Activated CD4-positive, alpha-beta T cell treated with anti-CD3 and anti-CD28 coated beads, Interleukin-2, amount 50 U/mL, for 16 hours (primary cell): ENCODE data around the gene BTNL8.

Source experiments
- DNase-seq: peaks from one replicate; pipeline ENCODE4 v3.0.0-alpha.2; 2020

BTNL8 gene, protein sequence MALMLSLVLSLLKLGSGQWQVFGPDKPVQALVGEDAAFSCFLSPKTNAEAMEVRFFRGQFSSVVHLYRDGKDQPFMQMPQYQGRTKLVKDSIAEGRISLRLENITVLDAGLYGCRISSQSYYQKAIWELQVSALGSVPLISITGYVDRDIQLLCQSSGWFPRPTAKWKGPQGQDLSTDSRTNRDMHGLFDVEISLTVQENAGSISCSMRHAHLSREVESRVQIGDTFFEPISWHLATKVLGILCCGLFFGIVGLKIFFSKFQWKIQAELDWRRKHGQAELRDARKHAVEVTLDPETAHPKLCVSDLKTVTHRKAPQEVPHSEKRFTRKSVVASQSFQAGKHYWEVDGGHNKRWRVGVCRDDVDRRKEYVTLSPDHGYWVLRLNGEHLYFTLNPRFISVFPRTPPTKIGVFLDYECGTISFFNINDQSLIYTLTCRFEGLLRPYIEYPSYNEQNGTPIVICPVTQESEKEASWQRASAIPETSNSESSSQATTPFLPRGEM

DNA sequence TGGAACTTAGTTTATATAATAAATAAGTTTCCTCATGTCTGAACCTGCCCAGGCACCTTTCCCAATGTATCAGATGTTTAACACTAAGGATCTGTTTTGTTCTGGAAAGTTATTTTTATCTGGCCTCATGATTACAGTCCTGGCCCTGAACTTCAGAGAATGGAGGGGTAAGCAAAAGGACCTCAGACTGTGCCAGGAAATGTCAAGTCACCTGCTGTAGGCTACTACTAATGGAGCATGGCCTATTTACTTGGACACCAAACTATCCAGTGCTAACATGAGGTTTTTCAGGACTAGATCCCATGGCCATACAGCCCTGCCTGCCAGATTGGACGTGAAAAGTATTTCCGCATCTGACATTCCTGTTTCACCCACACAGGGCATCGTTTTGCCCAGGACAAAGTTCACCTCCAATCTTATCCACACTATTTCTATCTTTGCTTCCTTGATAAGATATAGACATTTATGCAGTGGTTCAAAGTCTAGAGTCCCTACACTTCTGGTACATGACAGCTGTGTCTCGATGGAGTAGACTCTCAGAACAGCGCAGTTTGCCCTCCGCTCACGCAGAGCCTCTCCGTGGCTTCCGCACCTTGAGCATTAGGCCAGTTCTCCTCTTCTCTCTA lies at the start of gene BTNL8:
Gene BTNL8, plus strand, starts transcription at position 539 of the 626 bp plus-strand sequence. CDS start 152 bp downstream, outside the sequence.
- no peak for DNase-seq

DNA sequence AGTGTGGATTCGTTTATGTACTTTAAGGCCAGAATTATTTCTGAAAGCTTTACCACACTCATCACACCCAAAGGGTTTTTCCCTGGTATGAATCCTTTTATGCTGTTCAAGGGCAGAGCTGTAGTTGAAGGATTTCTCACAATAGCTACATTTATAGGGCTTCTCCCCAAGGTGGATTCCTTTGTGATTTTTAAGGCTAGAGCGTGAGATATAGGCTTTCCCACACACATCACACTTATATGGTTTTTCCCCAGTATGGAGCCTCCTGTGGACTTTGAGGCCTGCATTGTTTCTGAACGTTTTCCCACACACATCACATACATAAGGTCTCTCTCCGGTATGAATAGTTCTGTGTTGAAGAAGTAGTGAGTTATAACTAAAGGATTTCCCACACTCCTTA lies 49.1 kb upstream of the BTNL8 start:
- DNase-seq: no peak

DNA sequence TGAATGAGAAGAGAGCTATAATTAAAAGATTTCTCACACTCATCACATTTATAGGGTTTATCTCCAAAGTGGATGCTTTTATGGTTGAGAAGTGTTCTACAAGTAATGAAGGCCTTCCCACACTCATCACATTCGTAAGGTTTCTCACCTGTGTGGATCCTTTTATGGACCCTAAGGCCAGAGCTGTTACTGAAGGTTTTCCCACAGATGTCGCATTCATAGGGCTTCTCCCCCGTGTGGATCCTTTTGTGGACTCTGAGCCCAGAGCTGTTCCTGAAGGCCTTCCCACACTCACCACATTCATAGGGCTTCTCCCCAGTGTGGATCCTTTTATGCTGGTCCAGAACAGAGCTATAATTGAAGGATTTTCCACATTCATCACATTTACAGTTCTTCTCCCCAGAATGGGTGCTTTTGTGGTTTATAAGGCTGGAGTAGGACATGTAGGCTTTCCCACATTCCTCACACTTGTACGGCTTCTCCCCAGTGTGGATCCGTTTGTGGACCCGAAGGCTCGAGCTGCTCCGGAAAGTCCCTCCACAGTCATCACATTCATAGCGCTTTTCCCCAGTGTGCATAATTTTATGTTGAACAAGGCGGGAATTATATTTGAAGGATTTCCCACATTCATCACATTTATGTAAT lies 48.4 kb upstream of the BTNL8 start:
- DNase-seq: no peak

DNA sequence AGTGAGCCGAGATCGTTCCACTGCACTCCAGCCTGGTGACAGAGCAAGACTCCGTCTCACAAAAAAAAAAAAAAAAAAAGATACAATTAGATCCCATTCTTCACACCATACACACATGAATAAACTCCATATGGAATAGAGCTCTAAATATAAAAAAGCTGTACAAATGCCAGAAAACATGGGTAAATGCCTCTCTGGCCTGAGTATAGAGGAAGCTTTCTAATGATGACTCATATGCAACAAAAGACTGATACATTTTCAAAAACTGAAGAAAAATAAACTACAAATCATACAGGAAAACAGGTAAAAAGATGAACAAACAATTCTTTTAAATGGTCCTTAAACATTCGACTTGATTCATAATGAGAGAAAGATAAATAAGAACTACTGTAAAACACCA lies 46.5 kb upstream of the BTNL8 start:
- no peak for DNase-seq

DNA sequence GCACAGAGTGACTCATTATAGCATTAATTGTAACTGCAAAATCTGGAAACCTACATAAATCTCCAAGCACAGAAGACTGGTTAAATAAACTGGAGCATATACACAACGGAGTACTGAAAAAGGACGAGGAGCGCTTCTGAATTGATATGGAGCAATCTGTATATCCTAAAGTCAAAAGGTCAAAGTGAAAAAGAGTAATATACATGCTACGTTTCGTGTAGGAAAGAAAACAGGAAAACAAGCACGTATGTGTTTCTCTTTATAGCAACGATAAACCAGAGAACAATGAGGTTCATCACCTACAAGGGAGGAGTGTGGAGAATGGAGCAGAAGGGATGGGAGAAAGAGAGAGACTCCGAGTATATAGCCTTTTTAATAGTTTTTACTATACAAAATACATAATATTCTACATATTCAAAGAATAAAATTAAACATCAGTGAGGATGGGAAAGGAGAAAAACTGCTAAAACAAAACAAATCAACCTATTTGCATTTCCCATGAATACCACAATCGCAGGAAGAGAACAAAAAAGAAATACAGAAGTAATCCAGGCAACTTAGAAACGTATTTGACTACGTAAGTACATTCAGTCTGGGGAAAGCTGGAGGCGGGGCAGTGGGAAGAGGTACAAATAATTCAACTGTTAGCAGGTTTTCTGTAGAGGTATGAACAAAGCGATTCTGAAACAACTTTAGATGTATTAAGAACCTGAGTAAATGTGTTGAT lies 45.7 kb upstream of the BTNL8 start:
- DNase-seq: no peak

DNA sequence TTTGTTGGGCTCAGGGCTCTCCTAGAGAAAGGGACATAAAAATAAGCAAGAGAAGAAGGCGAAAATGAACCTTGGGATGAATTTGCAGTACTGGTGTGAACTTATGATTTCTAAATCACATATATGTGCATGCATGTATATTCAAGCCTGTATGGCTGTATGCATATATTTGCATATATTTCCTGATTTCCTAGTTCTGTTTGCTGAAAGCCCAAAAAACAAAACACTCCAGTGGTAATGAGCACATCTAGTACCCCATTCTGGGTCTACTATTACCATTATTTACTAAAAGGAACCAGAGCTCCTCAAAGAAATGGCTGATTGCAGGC lies 45.1 kb upstream of the BTNL8 start:
- no peak for DNase-seq

DNA sequence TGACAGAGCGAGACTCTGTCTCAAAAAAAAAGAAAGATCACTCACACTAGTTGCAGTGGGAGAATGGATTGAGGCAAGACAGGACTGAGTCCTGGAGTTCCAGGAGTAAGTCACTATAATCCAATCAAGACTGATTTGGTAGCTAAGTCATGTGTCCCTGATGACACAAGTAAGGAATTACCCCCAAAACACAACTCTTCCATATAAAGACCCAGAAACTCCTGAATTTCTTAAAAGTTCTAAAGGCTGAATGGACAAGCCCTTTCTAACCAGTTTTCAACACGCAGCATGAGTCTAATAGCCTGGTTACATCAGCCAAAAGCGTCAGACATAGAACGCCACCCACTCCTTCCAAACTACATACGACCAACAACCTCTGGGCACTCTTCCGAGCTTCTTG lies 40.4 kb upstream of the BTNL8 start:
- DNase-seq: no peak

DNA sequence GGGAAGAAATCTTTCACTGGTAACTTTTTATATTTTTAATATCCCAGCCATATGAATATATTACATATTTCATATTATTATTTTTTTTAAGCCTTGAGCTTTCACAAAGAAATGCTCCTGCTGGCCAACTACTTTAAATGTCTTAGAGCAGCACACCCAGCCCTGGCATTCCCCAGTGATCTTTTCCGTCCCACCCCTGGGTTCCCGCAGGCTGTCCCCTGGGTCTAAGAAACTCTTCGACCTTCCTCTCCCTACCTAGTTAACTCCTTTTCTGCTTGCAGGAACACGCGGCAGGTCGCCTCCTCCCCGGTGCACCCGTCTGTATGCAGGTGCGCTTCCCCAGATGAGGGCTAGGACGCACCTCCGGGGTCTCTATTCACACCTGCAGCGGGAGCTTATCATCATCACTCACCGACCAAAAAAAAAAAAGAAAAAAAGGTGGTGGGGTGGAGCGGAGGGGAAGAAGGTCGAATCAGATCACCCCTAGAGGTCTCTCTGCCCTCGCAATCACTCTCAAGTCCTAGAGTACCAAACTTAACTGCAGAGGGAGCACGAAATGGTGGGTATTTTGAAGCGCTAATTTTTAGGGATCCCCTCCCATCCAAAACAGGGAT lies 38.6 kb upstream of the BTNL8 start:
- peak; percentile 63 for DNase-seq

DNA sequence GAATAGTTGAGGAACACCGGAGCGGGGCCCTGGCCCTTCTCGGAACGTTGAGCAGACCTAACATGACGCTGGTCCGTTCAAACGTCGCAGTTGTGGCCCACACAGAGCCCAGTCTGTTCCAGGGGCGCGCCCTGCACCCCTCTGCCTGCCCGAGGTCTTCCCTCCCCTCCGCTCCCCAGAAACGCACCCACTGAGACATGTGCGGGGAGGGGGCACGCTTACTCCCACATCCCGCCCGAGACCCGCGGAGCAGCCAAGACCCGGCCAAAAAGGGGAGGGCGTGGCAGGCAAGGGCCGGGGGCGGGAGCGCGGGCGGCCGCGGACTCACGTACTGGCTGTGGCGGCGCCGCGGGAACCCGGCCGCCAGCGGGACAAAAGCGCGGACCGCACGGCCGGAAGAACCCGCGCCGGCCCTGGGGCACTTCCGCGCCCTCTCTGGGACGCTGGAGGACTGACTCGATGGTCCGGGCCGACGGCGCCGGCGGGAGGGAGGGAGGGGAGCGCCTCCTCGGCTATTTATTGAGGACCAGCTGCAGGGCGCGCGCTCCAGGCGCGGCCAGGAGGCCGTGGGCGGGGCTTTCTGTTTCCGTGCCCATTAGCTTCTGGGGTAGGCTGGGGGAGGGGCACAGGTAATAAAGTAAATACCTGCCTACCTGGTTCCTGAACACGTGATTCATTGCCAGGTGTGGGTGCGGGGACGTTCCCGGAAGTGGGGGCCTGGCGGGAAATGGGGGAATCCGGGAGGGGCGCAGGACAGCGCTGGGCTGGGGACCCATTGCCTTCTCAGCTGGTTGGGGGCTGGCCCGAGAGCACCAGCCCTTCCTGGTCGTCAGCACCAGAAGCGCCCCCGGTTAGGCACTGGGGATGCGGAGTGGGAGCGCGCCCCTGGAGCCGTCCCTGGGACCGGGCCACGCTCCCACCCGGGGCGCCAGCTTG lies 37.8 kb upstream of the BTNL8 start, which contains the start of gene ZFP62:
Gene ZFP62, minus strand, starts transcription at position 390 of the 936 bp plus-strand sequence. Its CDS starts 57 bp downstream, at position 333.
- DNase-seq: peak; percentile 90

DNA sequence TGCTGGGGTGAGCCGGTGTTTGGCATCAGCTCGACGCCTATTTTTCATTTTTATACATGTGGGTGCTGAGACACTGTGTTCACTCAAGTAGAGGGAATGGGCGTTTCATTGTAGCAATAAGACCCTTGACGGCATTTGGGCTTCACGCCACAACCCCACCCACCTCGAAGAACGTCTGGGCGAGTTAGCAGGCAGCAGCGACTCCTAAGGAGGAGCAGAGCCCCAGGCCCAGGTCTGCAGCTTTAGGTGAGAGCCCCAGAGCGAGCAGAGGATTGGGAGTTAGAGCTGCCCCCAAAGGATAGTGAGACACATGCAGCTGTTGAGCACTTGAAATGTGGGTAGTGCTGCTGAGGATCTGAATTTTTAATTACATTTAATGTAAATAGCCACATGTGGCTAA lies 36.3 kb upstream of the BTNL8 start:
- no peak for DNase-seq

DNA sequence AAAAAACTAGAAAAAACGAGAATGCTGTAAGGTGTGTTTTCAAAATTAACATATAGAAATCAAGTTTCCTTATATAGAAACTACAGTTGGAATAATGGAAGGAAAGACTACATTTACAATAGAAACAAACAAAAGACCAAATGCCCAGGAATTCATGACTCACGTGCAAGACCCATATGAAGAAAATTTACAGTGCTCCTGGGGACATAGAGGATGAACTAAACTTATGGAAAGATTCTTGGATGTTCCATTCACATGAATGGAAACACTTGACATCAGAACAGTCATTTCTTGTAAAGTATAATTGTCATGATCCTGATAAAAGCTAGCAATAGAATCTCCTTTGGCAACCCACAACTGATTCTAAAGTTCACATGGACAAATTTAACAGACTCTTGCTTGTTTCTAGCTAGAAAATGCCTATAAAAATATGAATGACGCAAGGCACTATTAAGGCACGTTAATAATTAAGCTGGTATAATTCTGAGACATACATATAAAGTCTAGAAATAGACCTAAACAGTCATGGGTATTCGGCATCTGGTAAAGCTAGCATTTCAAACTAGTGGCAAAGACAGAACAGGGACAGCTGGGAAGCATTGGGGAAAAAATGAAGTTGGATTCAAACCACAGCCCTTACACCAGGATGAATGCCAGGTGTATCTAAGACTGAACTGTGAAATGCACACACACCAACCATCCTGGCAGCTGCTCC lies 32.8 kb upstream of the BTNL8 start:
- no peak for DNase-seq

DNA sequence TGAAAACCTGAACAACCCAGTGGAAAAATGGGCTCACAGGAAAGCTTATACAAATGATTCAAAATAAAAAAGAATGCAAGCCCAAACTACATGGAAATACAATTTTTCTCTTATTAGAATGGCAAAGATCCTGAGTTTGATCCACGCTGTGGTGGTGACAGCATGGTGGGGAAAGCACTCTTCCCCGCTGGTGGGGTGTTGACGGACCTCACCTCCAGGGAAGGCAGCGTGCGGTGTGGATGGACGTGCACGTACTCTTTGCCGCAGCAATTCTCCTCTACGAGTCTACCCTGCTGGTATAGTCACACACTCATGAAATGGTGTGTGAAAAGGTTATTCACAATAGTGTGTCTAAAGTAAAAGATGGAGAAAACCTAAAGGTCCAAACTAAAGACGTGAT lies 32.0 kb upstream of the BTNL8 start:
- DNase-seq: no peak

DNA sequence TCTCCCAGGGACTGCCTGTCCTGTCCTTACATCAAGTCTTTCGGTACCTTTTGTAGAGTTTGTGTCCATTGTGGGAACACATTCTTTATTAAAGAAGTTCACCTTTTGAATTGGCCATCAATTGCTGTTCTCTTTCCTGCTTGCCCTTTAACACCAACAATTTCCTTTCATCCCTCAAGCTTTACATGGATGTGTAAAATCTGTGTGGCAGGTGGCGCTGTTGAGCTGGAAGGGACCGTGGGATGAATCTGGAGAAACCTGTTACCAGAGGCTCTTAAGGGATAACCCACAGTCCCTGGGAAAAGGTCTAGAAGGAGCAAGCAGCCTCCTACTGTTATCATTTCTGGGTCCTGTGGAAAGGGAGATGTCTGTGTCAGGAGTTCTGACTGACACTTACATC lies 30.0 kb upstream of the BTNL8 start:
- peak; percentile 65 for DNase-seq

DNA sequence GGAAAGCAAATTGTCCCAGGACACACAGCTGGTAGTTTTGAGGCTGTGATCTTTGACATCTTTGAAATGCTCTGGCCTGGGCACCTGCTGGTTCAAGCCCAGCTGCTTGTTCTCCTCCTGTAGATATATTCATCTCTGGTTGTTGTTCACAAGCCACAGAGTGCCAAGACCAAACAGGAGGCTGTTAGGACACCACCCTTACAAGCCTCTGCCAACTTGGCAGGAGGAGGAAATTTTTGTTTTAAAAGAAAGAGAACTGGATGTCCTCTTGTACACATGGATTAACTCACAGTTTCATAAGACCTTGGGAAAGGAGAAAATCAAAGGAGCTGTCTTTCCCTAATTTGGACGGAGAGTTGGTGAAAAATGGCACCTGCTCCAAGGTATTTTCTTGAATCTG lies 29.4 kb upstream of the BTNL8 start:
- no peak for DNase-seq

DNA sequence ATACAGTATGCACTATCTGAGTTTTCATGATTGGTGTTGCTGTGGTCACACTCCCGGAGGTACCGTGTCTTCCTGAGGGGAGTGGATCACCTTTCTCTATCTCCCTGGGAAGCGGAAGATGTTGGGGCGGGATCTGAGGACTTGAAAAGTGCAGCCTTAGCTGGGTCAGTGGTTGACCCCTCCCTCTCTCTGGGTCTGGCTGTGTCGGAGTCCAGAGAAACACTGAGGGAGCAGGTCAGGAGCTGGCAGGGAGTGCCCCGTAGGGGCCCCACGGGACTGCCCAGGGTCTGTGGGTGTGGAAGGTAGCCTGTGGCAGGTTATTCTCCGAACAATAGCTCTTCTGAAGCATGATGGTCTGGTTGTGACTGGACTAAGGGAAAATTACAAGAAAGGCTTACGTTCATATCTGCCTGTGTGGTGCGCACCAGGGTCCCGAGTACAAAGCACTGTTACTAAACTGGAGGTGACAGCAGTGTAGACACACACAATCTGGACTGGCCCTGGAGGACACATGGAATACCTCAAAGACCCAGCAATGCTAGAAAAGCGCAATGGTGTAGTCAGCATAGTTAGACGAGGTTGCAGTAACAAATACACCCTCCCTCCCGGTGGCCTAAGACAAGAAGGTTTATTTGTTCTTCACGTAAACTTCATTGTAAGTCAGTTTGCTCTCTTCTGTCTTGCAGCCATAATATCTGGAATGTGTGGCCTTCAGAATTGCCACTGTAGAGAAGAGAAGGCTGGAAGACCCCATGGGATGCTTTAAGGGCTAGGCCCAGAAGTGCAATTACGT lies 28.5 kb upstream of the BTNL8 start:
- no peak for DNase-seq

DNA sequence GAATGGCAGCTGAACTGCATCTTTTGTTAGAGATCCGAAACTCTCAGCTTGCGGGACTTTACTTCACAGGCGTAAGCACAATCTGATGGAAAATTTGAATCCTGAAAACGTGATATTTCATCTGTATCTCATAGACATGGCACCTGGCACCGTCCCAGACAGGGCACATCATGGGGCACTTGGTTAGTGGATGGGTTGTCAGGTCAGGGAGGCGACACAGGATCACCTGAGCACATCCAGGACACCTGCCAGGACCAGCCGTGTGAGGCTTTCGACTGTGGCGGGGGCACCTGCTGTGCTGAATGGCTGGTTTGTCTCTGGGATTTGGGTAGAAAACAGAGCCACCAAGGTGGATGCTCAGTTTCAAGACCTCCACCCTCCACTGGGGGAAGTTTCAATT lies 26.5 kb upstream of the BTNL8 start:
- DNase-seq: no peak

DNA sequence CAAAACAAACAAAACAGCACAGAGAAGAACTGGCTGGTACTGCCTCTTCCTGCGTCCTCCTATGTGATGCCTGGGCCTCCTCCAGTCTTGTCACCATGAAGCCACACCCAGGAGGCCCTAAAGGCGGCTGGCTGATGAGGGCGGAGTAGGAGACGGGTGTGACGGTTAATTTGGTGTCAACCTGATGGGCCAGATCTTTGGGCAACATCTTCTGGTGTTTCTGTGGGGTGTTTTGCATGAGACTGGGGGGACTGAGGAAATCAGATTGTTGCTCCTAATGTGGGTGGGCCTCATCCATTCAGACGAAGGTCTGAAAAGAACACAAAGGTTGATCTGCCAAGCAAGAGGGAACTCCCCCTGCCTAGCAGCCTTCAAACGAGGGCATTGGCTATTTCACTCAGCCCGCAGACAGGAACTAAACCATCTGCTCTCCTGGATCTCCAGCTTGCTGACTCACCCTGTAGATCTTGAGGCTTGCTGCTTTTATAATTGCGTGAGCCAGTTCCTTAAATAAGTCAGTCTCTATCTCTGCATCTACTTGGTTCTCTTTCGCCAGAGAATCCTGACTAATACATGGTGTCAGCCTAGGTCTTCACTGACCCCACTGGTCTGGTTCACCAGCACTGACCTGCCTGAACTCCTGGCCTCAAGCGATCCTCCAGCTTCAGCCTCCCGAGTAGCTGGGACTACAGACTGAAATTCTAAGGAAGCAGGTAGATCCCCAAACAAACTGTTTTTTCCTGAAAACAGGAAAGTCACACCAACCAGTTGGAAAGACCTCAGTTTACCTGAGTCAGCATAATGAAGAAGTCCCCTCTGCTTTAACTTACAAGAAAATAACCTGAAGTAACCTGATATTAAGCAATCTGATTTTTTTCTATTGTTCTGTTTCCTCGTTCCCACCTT lies 25.1 kb upstream of the BTNL8 start:
- peak; percentile 35 for DNase-seq

DNA sequence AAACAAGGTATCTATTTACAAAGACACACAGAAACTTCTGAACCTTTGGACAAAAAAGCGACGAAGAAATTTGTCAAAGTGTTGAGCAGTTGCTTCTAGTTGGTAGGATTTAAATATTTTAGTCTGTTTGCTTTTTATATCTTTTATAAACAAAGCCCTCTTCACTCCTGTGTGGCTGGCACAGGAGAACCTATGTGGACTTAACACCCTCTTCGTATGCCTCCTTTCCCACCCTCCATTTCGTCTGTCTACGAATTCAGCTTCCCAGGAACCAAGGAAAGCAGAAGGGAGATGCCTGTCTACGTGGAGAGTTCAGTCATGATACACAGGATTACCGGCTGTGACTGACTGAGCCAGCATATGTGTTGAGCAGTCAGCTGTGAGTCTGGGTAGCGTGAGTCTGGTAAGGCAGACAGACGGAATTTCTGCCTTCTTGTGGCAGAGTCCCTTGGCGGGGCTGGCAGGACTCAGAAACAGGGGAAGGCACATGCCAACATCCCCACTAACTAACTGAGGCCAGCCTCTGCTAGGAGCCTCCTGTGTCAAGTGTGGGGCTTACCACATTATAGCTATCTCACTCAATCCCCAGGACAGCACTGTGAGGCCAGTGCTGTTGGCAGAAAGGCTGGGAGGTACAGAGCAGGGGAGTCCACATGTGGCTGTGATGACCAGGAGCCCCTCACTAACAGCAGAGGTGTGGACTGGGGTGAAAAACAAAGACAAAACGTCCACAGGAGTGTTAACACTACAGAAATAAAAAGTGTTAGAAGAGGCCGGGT lies 24.0 kb upstream of the BTNL8 start:
- DNase-seq: no peak
